ENCODE data around the gene GLT1D1.

Gene GLT1D1

DNA sequence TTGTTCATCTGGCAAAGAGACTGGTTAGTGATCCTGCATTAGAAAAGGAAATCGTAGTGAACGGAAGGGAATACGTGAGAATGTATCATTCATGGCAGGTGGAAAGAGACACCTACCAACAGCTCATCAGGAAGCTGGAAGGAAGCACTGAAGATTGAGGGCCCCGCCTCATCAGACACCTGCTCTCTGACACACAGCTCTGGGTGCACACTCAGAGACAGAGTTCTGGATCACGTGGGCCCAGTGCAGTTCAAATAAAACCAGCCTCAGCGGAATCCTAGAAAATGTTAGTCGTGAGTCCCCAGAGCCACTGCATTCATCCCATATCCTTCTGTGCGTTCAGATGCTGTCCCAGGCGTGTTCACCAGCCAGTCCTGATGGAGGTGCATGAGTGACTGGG lies 129.7 kb downstream of the GLT1D1 start:
- no peak for TF ChIP-seq POLR2A (IDR thresholded peaks at IDR 0.05; ENCODE audit: low read depth, low read length)
- DNase-seq (ENCODE audit: insufficient read length, low spot score) (no peak), FAIRE-seq (no peak)

DNA sequence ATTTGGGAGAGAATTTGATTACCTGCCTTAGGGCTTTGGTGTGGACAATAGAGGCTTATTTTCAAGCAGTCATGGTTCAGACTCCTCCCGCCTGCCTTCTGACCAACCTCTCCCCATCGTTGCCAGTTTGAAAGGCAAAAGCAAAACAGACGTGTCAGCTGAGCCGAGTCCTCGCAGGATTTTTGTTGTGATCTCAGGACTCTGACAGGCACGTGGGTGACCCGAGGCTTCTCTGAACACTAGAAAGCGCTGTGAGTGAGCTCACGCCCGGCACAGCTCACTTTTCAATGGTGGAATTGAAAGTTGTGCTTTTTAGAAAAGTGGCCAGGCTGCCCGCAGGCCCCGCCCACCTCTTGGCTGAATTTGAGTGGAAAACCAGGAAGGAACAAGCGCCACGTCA lies 130.1 kb downstream of the GLT1D1 start:
- FAIRE-seq (no peak), DNase-seq (ENCODE audit: insufficient read length, low spot score) (no peak)
- TF ChIP-seq POLR2A (IDR thresholded peaks at IDR 0.05; ENCODE audit: low read depth, low read length), result no peak

DNA sequence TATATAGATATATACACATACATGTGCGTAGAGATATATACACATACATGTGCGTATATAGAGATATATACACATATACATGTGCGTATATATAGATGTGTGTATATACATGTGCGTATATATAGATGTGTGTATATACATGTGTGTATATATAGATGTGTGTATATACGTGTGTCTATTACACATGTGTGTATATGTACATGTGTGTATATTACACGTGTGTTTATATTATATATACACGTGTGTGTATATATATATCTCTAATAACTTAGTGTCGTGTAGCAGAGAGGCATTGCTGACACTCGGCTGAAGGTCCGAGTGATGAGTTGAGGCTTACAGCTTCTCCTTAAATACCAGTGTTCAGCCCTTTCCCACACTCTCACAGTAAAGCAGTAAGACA lies 133.7 kb downstream of the GLT1D1 start:
- TF ChIP-seq POLR2A (IDR thresholded peaks at IDR 0.05; ENCODE audit: low read depth, low read length), result no peak
- no peak for DNase-seq (ENCODE audit: insufficient read length, low spot score)
- FAIRE-seq, result no peak

DNA sequence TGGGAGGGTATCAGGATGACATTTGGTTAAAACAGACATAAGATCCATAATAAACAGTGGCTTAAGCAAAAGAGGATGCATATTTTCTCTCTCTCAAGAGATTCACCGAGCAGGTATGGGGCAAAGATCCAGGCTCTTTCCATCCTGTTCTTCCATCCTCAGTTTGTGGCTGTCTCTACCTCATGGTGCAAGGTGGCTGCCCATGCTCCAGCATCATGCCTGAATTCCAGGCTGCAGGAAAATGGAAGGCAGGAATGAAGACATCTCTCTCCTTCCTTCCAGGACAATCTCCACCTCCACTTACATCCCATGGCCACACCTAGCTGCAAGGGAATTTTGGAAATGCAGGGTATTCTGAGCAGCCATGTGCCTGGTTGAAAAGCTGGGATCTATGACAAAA lies 136.0 kb downstream of the GLT1D1 start:
- DNase-seq (ENCODE audit: insufficient read length, low spot score), result no peak
- FAIRE-seq, result no peak
- no peak for TF ChIP-seq POLR2A (IDR thresholded peaks at IDR 0.05; ENCODE audit: low read depth, low read length)

DNA sequence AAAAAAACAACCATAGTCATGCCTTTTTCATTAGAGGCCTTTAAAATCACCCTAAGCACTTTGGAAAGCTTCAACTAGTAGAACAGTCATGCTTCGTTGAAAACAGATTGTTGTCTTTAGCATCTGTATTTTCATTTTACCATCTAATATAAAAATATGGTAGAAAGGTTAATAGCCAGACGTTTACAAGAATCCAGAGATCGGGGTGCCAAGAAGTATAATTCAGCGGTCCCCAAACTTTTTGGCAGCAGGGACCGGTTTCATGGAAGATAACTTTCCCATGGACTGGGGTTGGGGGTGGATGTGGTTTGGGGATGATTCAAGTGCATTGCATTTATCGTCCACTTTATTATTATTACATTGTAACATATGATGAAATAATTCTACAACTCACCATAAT lies 138.4 kb downstream of the GLT1D1 start:
- no peak for DNase-seq (ENCODE audit: insufficient read length, low spot score)
- no peak for TF ChIP-seq POLR2A (IDR thresholded peaks at IDR 0.05; ENCODE audit: low read depth, low read length)
- FAIRE-seq, result no peak

DNA sequence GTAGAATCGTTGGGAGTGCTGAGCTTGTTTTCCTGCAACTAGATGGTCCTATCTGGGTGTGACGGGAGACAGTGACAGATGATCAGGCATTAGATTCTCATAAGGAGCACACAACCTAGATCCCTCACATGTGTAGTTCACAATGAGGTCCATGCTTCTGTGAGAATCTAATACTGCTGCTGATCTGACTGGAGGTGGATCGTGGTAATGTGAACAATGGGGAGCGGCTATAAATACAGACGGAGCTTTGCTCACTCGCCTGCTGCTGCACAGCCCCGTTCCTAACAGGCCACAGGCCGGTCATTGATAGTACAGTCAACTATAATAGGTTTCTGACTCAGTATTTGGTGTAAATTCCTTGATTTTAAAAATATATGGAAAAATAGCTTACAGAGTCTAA lies 138.8 kb downstream of the GLT1D1 start:
- DNase-seq (ENCODE audit: insufficient read length, low spot score) (no peak), FAIRE-seq (no peak)
- no peak for TF ChIP-seq POLR2A (IDR thresholded peaks at IDR 0.05; ENCODE audit: low read depth, low read length)

DNA sequence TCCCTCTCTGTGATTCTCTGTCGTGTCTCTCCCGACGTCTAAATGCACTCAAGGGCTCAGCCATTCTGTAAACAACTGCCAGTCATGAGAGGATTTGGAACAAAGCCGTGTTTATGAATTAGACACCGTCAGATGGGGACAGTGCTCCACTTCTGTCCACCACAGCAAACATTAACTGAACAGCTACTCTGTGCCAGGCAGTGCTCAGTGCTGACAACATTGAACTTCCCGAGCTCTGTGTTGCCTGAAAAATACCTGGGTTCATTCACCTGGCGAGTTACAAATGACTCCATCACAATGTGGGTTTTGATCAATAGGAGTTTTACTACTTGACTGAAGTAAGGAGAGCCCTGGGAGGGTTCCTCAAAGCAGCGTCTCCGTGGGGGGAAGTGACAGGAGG lies 139.3 kb downstream of the GLT1D1 start:
- DNase-seq (ENCODE audit: insufficient read length, low spot score), result no peak
- no peak for FAIRE-seq
- no peak for TF ChIP-seq POLR2A (IDR thresholded peaks at IDR 0.05; ENCODE audit: low read depth, low read length)

DNA sequence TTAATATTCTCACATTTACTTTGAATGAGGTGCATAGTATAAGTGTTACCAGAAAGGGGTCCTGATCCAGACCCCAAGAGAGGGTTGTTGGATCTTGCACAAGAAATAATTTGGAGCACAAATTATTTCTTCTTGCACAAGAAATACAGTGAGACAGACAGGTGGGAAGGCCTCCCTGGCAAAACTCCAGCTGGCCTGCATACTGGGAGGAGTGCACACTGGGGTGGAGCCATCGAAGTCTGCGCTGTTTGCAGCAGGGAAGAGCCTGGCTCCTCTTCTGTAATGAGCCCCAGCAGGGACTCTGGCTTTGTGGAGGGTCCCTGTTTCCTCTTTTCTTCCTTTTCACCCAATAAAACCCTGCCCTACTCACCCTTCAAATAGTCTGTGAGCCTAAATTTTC lies 141.6 kb downstream of the GLT1D1 start:
- FAIRE-seq, result no peak
- DNase-seq (ENCODE audit: insufficient read length, low spot score), result no peak
- no peak for TF ChIP-seq POLR2A (IDR thresholded peaks at IDR 0.05; ENCODE audit: low read depth, low read length)

DNA sequence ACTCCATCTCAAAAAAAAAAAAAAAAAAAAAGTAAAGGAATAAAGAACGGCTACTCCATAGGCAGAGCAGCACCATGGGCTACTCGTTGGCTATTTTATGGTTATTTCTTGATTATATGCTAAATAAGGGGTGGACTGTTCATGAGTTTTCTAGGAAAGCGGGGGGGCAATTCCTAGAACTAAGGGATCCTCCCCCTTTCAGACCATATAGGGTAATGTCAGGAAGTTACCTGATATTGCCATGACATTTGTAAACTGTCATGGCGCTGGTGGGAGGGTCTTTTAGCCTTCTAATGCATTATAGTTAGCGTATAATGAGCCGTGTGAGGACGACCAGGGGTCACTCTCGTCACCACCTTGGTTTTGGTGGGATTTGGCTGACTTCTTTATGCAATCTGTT lies 142.3 kb downstream of the GLT1D1 start:
- DNase-seq (ENCODE audit: insufficient read length, low spot score), result no peak
- no peak for TF ChIP-seq POLR2A (IDR thresholded peaks at IDR 0.05; ENCODE audit: low read depth, low read length)
- FAIRE-seq, result no peak

DNA sequence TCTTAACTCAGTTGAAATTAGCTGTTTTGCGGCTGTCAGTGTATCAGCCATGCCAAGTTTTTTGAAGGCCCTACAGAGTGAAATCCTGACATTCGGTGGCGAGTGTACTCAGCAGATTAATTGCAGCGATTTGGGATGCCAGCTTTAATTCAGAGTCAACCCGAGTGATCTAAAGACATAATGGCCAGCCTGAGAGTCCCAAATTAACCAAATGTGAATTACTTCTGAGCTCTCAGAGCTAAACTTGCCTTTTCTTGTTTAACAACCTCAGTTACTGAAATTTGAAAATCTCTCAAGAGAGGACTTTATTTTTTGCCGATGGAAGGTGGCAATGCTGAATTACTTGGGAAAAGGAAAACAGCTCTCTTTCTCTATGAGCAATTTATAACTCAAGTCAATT lies 148.5 kb downstream of the GLT1D1 start:
- no peak for DNase-seq (ENCODE audit: insufficient read length, low spot score)
- no peak for TF ChIP-seq POLR2A (IDR thresholded peaks at IDR 0.05; ENCODE audit: low read depth, low read length)
- FAIRE-seq, result no peak

DNA sequence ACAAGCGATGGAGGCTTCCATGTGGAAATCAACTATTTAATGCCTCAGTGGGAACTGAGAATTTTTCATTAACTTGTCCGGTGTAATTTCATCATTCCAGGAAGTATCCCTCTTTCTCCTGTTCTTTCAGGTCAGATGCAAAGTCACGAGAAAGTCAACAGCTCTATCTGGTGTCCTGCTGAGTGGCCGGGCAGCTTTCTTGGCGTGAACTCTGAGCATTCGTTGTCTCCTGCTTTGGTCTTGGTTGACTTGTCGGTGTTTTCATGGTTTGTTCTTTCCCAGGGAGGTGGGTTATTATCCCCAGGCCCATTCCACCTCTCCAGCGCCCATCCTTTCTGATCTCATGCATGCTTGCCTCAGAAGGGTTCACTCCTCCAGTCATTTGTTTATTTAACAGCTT lies 149.1 kb downstream of the GLT1D1 start:
- no peak for DNase-seq (ENCODE audit: insufficient read length, low spot score)
- no peak for TF ChIP-seq POLR2A (IDR thresholded peaks at IDR 0.05; ENCODE audit: low read depth, low read length)

DNA sequence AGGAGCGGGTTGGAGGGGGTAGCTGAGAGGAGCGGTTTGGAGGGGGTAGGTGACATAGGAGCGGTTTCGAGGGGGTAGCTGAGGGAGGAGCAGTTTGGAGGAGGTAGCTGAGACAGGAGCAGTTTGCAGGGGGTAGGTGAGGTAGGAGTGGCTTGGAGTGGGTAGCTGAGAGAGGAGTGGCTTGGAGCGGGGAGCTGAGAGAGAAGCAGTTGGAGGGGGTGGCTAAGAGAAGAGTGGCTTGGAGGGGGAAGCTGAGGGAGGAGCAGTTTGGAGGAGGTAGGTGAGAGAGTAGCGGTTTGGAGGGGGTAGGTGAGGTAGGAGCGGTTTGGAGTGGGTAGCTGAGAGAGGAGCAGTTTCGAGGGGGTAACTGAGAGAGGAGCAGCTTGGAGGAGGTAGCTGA lies 152.1 kb downstream of the GLT1D1 start:
- DNase-seq (ENCODE audit: insufficient read length, low spot score) (no peak), FAIRE-seq (no peak)
- no peak for TF ChIP-seq POLR2A (IDR thresholded peaks at IDR 0.05; ENCODE audit: low read depth, low read length)

More for the DNA sequence above, 149.1 kb downstream of the GLT1D1 start:
- FAIRE-seq, result no peak

DNA sequence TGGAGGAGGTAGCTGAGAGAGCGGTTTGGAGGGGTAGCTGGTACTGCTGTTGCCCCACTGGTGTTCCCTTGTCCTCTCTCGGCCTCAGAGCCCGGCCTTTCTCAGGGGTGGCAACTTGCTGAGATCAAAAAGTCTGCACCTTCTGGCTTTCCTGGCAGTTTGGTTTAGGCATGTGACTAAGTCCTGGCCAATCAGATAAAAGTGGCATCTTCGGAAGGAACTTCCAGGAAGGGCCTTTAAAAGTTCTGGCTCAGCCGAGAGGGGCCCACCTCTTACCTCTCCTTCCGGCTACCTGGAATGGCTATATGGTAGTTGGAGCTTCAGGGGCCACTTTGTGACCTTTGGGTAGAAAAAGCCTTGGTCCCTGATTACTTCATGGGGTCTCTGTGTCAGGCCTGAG lies 152.6 kb downstream of the GLT1D1 start:
- no peak for DNase-seq (ENCODE audit: insufficient read length, low spot score)
- TF ChIP-seq POLR2A (IDR thresholded peaks at IDR 0.05; ENCODE audit: low read depth, low read length), result no peak
- no peak for FAIRE-seq

DNA sequence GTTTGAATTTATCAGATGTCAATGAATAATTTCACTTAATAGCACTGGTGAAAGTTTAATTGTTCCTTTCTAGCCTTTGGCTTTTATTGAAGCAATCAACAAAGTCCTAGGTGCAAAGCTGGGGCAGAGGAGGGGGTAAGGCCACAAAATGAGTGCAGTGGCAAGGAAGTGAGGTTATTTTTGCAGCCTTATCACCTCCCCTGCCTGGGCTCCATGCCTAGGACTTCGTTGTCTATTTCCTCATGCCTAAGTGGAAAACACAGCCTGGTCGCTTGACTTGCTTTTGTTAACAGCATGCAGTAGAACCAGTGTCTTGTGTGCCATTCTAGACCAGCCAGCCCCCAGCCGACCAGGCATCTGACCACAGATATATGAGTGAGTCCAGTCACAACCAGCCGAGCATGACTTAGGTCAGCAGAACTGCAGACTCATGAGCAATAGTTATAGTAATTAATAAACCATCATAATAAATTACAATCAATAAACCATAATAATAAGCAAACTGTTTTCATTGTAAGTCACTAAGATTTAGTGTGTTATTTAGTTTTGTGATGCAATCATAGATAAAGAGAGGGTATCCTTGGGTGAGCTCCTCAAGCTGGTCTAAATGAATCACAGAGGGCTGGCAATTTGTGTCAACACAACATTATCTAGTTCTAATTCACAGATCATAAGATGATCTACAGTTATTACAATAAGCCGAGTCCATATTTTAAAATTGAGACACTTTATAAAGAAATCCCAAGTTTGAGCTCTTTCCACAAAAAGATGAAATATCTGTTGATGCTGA lies 156.8 kb downstream of the GLT1D1 start:
- no peak for DNase-seq (ENCODE audit: insufficient read length, low spot score)
- no peak for FAIRE-seq
- no peak for TF ChIP-seq POLR2A (IDR thresholded peaks at IDR 0.05; ENCODE audit: low read depth, low read length)

DNA sequence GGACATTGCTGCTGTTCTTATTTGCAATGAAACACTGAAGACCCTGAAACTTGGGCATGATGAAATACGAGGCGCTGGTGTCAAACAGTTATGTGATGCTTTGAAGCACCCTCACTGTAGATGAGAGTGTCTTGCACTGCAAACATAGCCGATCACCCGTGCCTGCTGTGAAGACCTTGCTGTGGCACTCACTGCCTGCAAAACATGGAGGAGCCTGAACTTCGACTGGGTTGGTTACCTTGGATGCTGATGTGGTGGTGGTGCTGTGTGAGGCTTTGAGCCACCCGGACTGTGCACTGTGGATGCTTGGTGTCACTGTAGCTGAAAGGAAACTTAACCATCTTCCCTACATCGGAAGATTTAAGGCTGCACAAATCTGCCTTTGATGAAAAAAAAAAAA lies 162.9 kb downstream of the GLT1D1 start:
- FAIRE-seq (no peak), DNase-seq (ENCODE audit: insufficient read length, low spot score) (no peak)
- no peak for TF ChIP-seq POLR2A (IDR thresholded peaks at IDR 0.05; ENCODE audit: low read depth, low read length)

DNA sequence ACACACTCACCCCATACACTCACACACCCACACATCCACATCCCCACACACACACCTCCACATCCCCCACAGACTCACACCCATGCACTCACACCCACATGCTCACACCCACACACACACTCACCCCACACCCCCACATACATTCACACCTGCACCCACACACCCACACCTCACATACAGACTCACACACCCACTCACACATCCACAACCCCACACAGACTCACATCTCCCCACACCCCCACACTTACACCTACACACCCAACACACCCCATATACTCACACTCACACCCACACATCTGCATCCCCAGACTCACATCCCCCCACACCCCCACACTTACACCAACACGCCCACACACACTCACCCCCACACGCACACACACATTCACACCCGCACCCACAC lies 171.8 kb downstream of the GLT1D1 start:
- DNase-seq (ENCODE audit: insufficient read length, low spot score) (no peak), FAIRE-seq (no peak)
- no peak for TF ChIP-seq POLR2A (IDR thresholded peaks at IDR 0.05; ENCODE audit: low read depth, low read length)
